Uterus (tissue), 2 donors: ENCODE results near the gene ARHGEF1.

Experiments used
- CTCF ChIP-seq, 4 experiments: fragments of 200-600 bp in 2 of 4; fragments of 450-650 bp in 2 of 4; sonication (generic) in 2 of 4; IDR thresholded peaks; one replicate each; pipeline ENCODE4 v1.5.1; 2016 to 2019; ENCODE audit warnings: antibody characterized with exemption in 4 of 4, mild to moderate bottlenecking in 2 of 4, moderate library complexity in 1 of 4
- POLR2A ChIP-seq, 2 donors: fragments of 450-650 bp; IDR thresholded peaks; one replicate each; pipeline ENCODE4 v1.6.1; 2016; ENCODE audit warnings: antibody characterized with exemption in 2 of 2, mild to moderate bottlenecking in 1 of 2, moderate library complexity in 1 of 2

- no peak for TF ChIP-seq CTCF (IDR thresholded peaks at IDR 0.05)
- TF ChIP-seq POLR2A (IDR thresholded peaks at IDR 0.05): no peak
Measured at GRCh38 chr19:41861116-41861768, 21.7 kb upstream of the ARHGEF1 start.
